ENCODE results near the gene ASXL3. TPM values are rescaled to one million over a fixed set of nuclear protein-coding genes. Genes with fewer than 3 reads are reported as not detected.

Gene ASXL3
- total and polyA plus RNA-seq, 4 donors: 0.19 to 1.3 (median 0.39) TPM

DNA sequence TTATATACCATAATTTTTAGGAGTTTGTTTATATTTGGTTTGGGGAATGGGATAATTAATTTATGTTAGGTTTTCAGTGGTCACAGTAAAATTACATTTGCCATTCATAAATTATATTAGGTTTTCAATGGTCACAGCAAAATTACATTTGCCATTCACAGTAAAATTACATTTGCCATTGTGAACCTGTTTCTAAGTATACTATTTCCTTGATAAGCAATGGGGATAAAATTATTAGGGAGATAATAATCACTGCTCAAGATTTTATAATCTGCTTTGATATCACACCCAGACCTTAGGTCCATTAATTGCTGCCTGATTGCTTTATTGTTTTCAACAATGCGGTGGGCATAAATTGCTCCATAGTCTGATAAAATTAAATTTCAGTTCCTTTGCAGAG, 124.6 kb downstream of the ASXL3 start:
- no peaks in the 10 kb centered on the region for H3K27me3 ChIP-seq (ENCODE audit: control insufficient read depth in 4 of 4, insufficient read depth in 4 of 4, low read length in 3 of 4)
- no peak for DNase-seq (ENCODE audit: low spot score)
- H3K4me1 ChIP-seq (ENCODE audit: control insufficient read depth in 4 of 4, insufficient read depth in 4 of 4, low read length in 3 of 4): no peaks in the 10 kb centered on the region
- no peak overlapping the region for H3K9ac ChIP-seq (ENCODE audit: low read depth in 1 of 2, low read length in 2 of 2)
- TF ChIP-seq TAF1 (conservative IDR thresholded peaks at IDR 0.05) (no peak), RAD21 (IDR thresholded peaks at IDR 0.05) (no peak), GABPA (IDR thresholded peaks at IDR 0.05 in 1 of 2, conservative IDR thresholded peaks at IDR 0.05 in 1 of 2) (no peak), NR2F2 (IDR thresholded peaks at IDR 0.05) (no peak), RXRA (IDR thresholded peaks at IDR 0.05) (no peak), HNF4A (conservative IDR thresholded peaks at IDR 0.05) (no peak), YY1 (IDR thresholded peaks at IDR 0.05) (no peak), FOXA1 (IDR thresholded peaks at IDR 0.05) (no peak)
- TF ChIP-seq, protein P1, sequence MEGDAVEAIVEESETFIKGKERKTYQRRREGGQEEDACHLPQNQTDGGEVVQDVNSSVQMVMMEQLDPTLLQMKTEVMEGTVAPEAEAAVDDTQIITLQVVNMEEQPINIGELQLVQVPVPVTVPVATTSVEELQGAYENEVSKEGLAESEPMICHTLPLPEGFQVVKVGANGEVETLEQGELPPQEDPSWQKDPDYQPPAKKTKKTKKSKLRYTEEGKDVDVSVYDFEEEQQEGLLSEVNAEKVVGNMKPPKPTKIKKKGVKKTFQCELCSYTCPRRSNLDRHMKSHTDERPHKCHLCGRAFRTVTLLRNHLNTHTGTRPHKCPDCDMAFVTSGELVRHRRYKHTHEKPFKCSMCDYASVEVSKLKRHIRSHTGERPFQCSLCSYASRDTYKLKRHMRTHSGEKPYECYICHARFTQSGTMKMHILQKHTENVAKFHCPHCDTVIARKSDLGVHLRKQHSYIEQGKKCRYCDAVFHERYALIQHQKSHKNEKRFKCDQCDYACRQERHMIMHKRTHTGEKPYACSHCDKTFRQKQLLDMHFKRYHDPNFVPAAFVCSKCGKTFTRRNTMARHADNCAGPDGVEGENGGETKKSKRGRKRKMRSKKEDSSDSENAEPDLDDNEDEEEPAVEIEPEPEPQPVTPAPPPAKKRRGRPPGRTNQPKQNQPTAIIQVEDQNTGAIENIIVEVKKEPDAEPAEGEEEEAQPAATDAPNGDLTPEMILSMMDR (IDR thresholded peaks at IDR 0.05; ENCODE audit: low read depth, low read length, missing input control): no peak
- TF ChIP-seq, protein P2, sequence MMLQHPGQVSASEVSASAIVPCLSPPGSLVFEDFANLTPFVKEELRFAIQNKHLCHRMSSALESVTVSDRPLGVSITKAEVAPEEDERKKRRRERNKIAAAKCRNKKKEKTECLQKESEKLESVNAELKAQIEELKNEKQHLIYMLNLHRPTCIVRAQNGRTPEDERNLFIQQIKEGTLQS (IDR thresholded peaks at IDR 0.05): no peak
- no peaks in the 10 kb centered on the region for H3K36me3 ChIP-seq (ENCODE audit: control insufficient read depth in 4 of 4, insufficient read depth in 3 of 4, low read depth in 1 of 4, low read length in 3 of 4)
- WGBS: 97% methylated on average over 1 of the region's 1 CpG
- H3K4me3 ChIP-seq (ENCODE audit: low read depth in 1 of 3, low read length in 3 of 3): no peak overlapping the region
- H3K27ac ChIP-seq (ENCODE audit: low read depth in 1 of 2, low read length in 2 of 2): no peak overlapping the region
- H3K9me3 ChIP-seq (ENCODE audit: control insufficient read depth in 4 of 4, low read length in 3 of 4): no peaks in the 10 kb centered on the region

DNA sequence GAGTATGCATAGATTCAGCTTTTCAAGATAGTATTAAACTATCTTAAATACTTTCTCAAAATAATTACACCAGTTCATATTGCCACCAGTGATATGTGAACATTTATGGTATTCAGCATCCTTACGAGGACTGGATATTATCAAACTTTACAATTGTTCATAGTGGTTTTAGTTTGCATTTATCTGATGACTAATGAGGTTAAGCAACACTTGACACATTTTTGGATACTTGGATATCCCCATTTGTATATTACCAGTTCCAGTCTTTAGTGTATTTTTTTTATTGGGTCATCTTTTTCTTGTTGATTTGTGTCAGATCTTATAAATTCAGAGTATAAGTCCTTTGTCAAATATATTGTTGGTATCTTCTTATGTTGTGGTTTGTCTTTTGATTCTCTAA, 128.4 kb downstream of the ASXL3 start:
- no peaks in the 10 kb centered on the region for H3K27me3 ChIP-seq (ENCODE audit: control insufficient read depth in 4 of 4, insufficient read depth in 4 of 4, low read length in 3 of 4)
- no peaks in the 10 kb centered on the region for H3K9me3 ChIP-seq (ENCODE audit: control insufficient read depth in 4 of 4, low read length in 3 of 4)
- H3K9ac ChIP-seq (ENCODE audit: low read depth in 1 of 2, low read length in 2 of 2): no peak overlapping the region
- DNase-seq (ENCODE audit: low spot score): no peak
- H3K36me3 ChIP-seq (ENCODE audit: control insufficient read depth in 4 of 4, insufficient read depth in 3 of 4, low read depth in 1 of 4, low read length in 3 of 4): no peaks in the 10 kb centered on the region
- H3K4me3 ChIP-seq (ENCODE audit: low read depth in 1 of 3, low read length in 3 of 3): no peak overlapping the region
- H3K27ac ChIP-seq (ENCODE audit: low read depth in 1 of 2, low read length in 2 of 2): no peak overlapping the region
- no peaks in the 10 kb centered on the region for H3K4me1 ChIP-seq (ENCODE audit: control insufficient read depth in 4 of 4, insufficient read depth in 4 of 4, low read length in 3 of 4)
- 47% methylated on average over 1 of the region's 1 CpG for WGBS
- TF ChIP-seq HNF4G (IDR thresholded peaks at IDR 0.05) (no peak), RXRA (IDR thresholded peaks at IDR 0.05) (no peak), NR2F2 (IDR thresholded peaks at IDR 0.05) (no peak)
- TF ChIP-seq, protein P2 (IDR thresholded peaks at IDR 0.05): no peak

DNA sequence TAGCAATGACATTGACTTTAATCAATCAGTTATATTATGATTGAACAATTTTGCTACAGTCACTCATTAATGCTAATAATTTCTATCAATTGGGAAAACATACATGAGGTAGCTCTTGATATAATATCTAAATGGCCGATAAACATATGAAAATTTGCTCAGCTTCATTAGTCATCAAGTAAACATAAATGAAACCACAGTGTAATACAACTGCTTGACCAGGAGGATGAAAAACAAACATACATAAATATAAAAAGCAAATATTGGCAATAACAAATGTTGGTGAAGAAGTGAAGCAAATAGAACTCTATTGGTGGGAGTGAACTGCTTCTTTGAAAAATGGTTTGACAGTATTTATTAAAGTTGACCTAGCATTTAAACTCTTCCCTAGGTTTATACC, 130.9 kb downstream of the ASXL3 start:
- Histone ChIP-seq H3K9ac (ENCODE audit: low read depth in 1 of 2, low read length in 2 of 2) (no peak overlapping the region), H3K4me3 (ENCODE audit: low read depth in 1 of 3, low read length in 3 of 3) (no peak overlapping the region), H3K27ac (ENCODE audit: low read depth in 1 of 2, low read length in 2 of 2) (no peak overlapping the region), H3K36me3 (ENCODE audit: control insufficient read depth in 4 of 4, insufficient read depth in 3 of 4, low read depth in 1 of 4, low read length in 3 of 4) (no peaks in the 10 kb centered on the region), H3K27me3 (ENCODE audit: control insufficient read depth in 4 of 4, insufficient read depth in 4 of 4, low read length in 3 of 4) (no peaks in the 10 kb centered on the region), H3K4me1 (ENCODE audit: control insufficient read depth in 4 of 4, insufficient read depth in 4 of 4, low read length in 3 of 4) (no peaks in the 10 kb centered on the region), H3K9me3 (ENCODE audit: control insufficient read depth in 4 of 4, low read length in 3 of 4) (no peaks in the 10 kb centered on the region)
- DNase-seq (ENCODE audit: low spot score): no peak
- 91% methylated on average over 1 of the region's 1 CpG for WGBS
- TF ChIP-seq SP1 (IDR thresholded peaks at IDR 0.05): no peak
- TF ChIP-seq GABPA (IDR thresholded peaks at IDR 0.05 in 1 of 2, conservative IDR thresholded peaks at IDR 0.05 in 1 of 2): no peak
- TF ChIP-seq, protein P3, sequence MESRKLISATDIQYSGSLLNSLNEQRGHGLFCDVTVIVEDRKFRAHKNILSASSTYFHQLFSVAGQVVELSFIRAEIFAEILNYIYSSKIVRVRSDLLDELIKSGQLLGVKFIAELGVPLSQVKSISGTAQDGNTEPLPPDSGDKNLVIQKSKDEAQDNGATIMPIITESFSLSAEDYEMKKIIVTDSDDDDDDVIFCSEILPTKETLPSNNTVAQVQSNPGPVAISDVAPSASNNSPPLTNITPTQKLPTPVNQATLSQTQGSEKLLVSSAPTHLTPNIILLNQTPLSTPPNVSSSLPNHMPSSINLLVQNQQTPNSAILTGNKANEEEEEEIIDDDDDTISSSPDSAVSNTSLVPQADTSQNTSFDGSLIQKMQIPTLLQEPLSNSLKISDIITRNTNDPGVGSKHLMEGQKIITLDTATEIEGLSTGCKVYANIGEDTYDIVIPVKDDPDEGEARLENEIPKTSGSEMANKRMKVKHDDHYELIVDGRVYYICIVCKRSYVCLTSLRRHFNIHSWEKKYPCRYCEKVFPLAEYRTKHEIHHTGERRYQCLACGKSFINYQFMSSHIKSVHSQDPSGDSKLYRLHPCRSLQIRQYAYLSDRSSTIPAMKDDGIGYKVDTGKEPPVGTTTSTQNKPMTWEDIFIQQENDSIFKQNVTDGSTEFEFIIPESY (IDR thresholded peaks at IDR 0.05): no peak
- no peak for TF ChIP-seq EGR1 (IDR thresholded peaks at IDR 0.05; ENCODE audit: low read depth in 2 of 2)
- TF ChIP-seq, protein P4, sequence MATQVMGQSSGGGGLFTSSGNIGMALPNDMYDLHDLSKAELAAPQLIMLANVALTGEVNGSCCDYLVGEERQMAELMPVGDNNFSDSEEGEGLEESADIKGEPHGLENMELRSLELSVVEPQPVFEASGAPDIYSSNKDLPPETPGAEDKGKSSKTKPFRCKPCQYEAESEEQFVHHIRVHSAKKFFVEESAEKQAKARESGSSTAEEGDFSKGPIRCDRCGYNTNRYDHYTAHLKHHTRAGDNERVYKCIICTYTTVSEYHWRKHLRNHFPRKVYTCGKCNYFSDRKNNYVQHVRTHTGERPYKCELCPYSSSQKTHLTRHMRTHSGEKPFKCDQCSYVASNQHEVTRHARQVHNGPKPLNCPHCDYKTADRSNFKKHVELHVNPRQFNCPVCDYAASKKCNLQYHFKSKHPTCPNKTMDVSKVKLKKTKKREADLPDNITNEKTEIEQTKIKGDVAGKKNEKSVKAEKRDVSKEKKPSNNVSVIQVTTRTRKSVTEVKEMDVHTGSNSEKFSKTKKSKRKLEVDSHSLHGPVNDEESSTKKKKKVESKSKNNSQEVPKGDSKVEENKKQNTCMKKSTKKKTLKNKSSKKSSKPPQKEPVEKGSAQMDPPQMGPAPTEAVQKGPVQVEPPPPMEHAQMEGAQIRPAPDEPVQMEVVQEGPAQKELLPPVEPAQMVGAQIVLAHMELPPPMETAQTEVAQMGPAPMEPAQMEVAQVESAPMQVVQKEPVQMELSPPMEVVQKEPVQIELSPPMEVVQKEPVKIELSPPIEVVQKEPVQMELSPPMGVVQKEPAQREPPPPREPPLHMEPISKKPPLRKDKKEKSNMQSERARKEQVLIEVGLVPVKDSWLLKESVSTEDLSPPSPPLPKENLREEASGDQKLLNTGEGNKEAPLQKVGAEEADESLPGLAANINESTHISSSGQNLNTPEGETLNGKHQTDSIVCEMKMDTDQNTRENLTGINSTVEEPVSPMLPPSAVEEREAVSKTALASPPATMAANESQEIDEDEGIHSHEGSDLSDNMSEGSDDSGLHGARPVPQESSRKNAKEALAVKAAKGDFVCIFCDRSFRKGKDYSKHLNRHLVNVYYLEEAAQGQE (IDR thresholded peaks at IDR 0.05): no peak
- no peak for TF ChIP-seq NR2F2 (IDR thresholded peaks at IDR 0.05)
- no peak for TF ChIP-seq HNF4G (IDR thresholded peaks at IDR 0.05)
- TF ChIP-seq RAD21 (IDR thresholded peaks at IDR 0.05): no peak
- TF ChIP-seq, protein P5, sequence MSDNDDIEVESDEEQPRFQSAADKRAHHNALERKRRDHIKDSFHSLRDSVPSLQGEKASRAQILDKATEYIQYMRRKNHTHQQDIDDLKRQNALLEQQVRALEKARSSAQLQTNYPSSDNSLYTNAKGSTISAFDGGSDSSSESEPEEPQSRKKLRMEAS (IDR thresholded peaks at IDR 0.05): no peak
- no peak for TF ChIP-seq FOXA2 (IDR thresholded peaks at IDR 0.05)
- TF ChIP-seq, protein P2 (IDR thresholded peaks at IDR 0.05): no peak
- no peak for TF ChIP-seq JUND (IDR thresholded peaks at IDR 0.05)
- TF ChIP-seq YY1 (IDR thresholded peaks at IDR 0.05): no peak
- no peak for TF ChIP-seq TAF1 (conservative IDR thresholded peaks at IDR 0.05)
- no peak for TF ChIP-seq HNF4A (conservative IDR thresholded peaks at IDR 0.05)
- TF ChIP-seq FOXA1 (IDR thresholded peaks at IDR 0.05): no peak
- TF ChIP-seq RXRA (IDR thresholded peaks at IDR 0.05): no peak

All from liver (tissue), 9 donors.